ENCODE data around the gene CTBP1.

CTBP1 gene

GRCh38 chr4:1179089-1179441, 69.9 kb downstream of the CTBP1 start:
- Histone ChIP-seq H3K9me3 (0 out of 2 replicates have a peak, but pooled peaks cover 2% of the 10 kb centered on the region), H3K4me1 (no peaks in the 10 kb centered on the region), H3K27me3 (ENCODE audit: low read depth) (peaks cover 5% of the 10 kb centered on the region), H3K36me3 (replicated peaks) (no peaks in the 10 kb centered on the region), H3K4me3 (no peak overlapping the region)
- DNase-seq (ENCODE audit: low spot score in 2 of 2): no peak
- in situ Hi-C loops (cut with MboI; ENCODE audit: low sequenced_read_pairs): no loop called here

GRCh38 chr4:1178300-1179088, 70.4 kb downstream of the CTBP1 start:
- peaks cover 3% of the 10 kb centered on the region for H3K27me3 ChIP-seq (ENCODE audit: low read depth)
- no peak for DNase-seq (ENCODE audit: low spot score in 2 of 2)
- 0 out of 2 replicates have a peak, but pooled peaks cover 2% of the 10 kb centered on the region for H3K9me3 ChIP-seq
- no peaks in the 10 kb centered on the region for H3K36me3 ChIP-seq (replicated peaks)
- H3K4me1 ChIP-seq: no peaks in the 10 kb centered on the region
- no peak overlapping the region for H3K4me3 ChIP-seq
- in situ Hi-C loops (cut with MboI; ENCODE audit: low sequenced_read_pairs): no loop called here

- no peak for DNase-seq (ENCODE audit: low spot score in 2 of 2)
- peaks cover 1% of the 10 kb centered on the region; the same call in 1 of the 2 replicates for H3K27me3 ChIP-seq (ENCODE audit: low read depth)
- no peaks in the 10 kb centered on the region for H3K4me1 ChIP-seq
- no peak overlapping the region for H3K4me3 ChIP-seq
- no peaks in the 10 kb centered on the region for H3K36me3 ChIP-seq (replicated peaks)
- in situ Hi-C loops (cut with MboI; ENCODE audit: low sequenced_read_pairs): no loop called here
- H3K9me3 ChIP-seq: 0 out of 2 replicates have a peak, but pooled peaks cover 2% of the 10 kb centered on the region
Observed at GRCh38 chr4:1177274-1178141, 71.4 kb downstream of the CTBP1 start.

GRCh38 chr4:1176398-1177273, 72.3 kb downstream of the CTBP1 start:
- in situ Hi-C loops (cut with MboI; ENCODE audit: low sequenced_read_pairs): no loop called here
- H3K4me3 ChIP-seq: no peak overlapping the region
- 0 out of 2 replicates have a peak, but pooled peaks cover 2% of the 10 kb centered on the region for H3K9me3 ChIP-seq
- no peak for DNase-seq (ENCODE audit: low spot score in 2 of 2)
- H3K27me3 ChIP-seq (ENCODE audit: low read depth): no peaks in the 10 kb centered on the region
- no peaks in the 10 kb centered on the region for H3K36me3 ChIP-seq (replicated peaks)
- no peaks in the 10 kb centered on the region for H3K4me1 ChIP-seq

GRCh38 chr4:1175635-1176229, 73.2 kb downstream of the CTBP1 start:
- Histone ChIP-seq H3K4me1 (no peaks in the 10 kb centered on the region), H3K36me3 (replicated peaks) (no peaks in the 10 kb centered on the region), H3K9me3 (0 out of 2 replicates have a peak, but pooled peaks cover 2% of the 10 kb centered on the region), H3K4me3 (no peak overlapping the region), H3K27me3 (ENCODE audit: low read depth) (no peaks in the 10 kb centered on the region)
- no peak for DNase-seq (ENCODE audit: low spot score in 2 of 2)
- in situ Hi-C loops (cut with MboI; ENCODE audit: low sequenced_read_pairs): no loop called here

- no peak for DNase-seq (ENCODE audit: low spot score in 2 of 2)
- no peak overlapping the region for H3K4me3 ChIP-seq
- in situ Hi-C loops (cut with MboI; ENCODE audit: low sequenced_read_pairs): no loop called here
- H3K36me3 ChIP-seq (replicated peaks): no peaks in the 10 kb centered on the region
- H3K9me3 ChIP-seq: 0 out of 2 replicates have a peak, but pooled peaks cover 2% of the 10 kb centered on the region
- no peaks in the 10 kb centered on the region for H3K27me3 ChIP-seq (ENCODE audit: low read depth)
- H3K4me1 ChIP-seq: no peaks in the 10 kb centered on the region
Observed at GRCh38 chr4:1174941-1175634, 73.8 kb downstream of the CTBP1 start.

GRCh38 chr4:1172971-1173757, 75.8 kb downstream of the CTBP1 start:
- no peaks in the 10 kb centered on the region for H3K36me3 ChIP-seq (replicated peaks)
- H3K4me1 ChIP-seq: no peaks in the 10 kb centered on the region
- no peaks in the 10 kb centered on the region for H3K9me3 ChIP-seq
- no peaks in the 10 kb centered on the region for H3K27me3 ChIP-seq (ENCODE audit: low read depth)
- in situ Hi-C loops (cut with MboI; ENCODE audit: low sequenced_read_pairs): no loop called here
- no peak for DNase-seq (ENCODE audit: low spot score in 2 of 2)
- no peak overlapping the region for H3K4me3 ChIP-seq

- no peak for DNase-seq (ENCODE audit: low spot score in 2 of 2)
- Histone ChIP-seq H3K4me1 (no peaks in the 10 kb centered on the region), H3K4me3 (no peak within 1 kb of the TSS), H3K36me3 (replicated peaks) (no peaks in the 10 kb centered on the region), H3K9me3 (no peaks in the 10 kb centered on the region), H3K27me3 (ENCODE audit: low read depth) (no peaks in the 10 kb centered on the region)
- in situ Hi-C loops (cut with MboI; ENCODE audit: low sequenced_read_pairs): no loop called here
Observed at GRCh38 chr4:1172228-1172851, 76.6 kb downstream of the CTBP1 start, which contains the start of gene SPON2. Gene SPON2 (minus strand): TSS chr4:1172583.

- Histone ChIP-seq H3K4me1 (no peaks in the 10 kb centered on the region), H3K9me3 (no peaks in the 10 kb centered on the region), H3K27me3 (ENCODE audit: low read depth) (no peaks in the 10 kb centered on the region), H3K4me3 (no peak overlapping the region), H3K36me3 (replicated peaks) (no peaks in the 10 kb centered on the region)
- DNase-seq (ENCODE audit: low spot score in 2 of 2): no peak
- in situ Hi-C loops (cut with MboI; ENCODE audit: low sequenced_read_pairs): no loop called here
Observed at GRCh38 chr4:1171311-1172227, 77.4 kb downstream of the CTBP1 start.

- H3K36me3 ChIP-seq (replicated peaks): no peaks in the 10 kb centered on the region
- in situ Hi-C loops (cut with MboI; ENCODE audit: low sequenced_read_pairs): no loop called here
- H3K9me3 ChIP-seq: no peaks in the 10 kb centered on the region
- H3K27me3 ChIP-seq (ENCODE audit: low read depth): no peaks in the 10 kb centered on the region
- H3K4me1 ChIP-seq: no peaks in the 10 kb centered on the region
- H3K4me3 ChIP-seq: no peak overlapping the region
- no peak for DNase-seq (ENCODE audit: low spot score in 2 of 2)
Observed at GRCh38 chr4:1170976-1171310, 78.0 kb downstream of the CTBP1 start.

All from HAP-1 (cell line).